Measurements from ENCODE around the gene BGN.

DNA sequence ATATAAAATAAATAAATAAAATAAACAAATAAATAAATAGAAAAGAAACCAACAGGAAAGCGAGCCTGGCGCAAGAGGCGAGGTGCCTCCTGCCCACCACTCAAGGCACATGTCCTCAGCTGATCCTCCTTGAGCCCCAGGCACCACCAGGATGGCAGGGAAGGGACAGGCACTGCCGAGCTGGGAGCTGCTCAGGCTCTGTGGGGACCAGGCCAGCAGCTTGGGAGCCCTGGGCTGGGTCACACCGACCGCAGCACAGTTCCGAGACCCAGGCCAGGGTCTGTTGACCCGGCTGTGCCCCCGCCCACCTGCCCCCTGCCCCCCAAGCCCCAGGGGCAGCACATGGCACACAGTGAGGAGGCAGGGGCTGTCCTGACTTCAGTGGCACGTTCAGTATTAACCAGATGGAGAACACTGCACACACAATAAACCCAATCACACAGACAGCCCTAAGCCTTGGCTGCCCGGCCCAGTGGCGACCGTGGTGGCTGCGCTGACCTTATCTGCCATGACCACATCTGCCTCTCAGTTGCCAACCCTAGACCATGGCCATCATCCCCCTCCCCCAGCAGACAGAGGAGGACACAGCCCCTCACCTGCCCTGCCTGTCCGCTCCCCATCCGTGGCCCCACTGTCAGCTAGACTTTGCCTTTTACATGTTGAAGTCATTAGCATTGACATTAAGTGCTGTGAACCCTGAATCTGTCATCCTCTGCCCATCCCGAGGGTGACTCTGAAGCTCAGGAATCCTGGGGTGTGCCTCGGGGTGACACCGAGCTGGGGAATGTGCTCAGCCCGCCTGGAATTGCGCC, 46.0 kb upstream of the BGN start:
- TF ChIP-seq, protein P1, sequence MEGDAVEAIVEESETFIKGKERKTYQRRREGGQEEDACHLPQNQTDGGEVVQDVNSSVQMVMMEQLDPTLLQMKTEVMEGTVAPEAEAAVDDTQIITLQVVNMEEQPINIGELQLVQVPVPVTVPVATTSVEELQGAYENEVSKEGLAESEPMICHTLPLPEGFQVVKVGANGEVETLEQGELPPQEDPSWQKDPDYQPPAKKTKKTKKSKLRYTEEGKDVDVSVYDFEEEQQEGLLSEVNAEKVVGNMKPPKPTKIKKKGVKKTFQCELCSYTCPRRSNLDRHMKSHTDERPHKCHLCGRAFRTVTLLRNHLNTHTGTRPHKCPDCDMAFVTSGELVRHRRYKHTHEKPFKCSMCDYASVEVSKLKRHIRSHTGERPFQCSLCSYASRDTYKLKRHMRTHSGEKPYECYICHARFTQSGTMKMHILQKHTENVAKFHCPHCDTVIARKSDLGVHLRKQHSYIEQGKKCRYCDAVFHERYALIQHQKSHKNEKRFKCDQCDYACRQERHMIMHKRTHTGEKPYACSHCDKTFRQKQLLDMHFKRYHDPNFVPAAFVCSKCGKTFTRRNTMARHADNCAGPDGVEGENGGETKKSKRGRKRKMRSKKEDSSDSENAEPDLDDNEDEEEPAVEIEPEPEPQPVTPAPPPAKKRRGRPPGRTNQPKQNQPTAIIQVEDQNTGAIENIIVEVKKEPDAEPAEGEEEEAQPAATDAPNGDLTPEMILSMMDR (conservative IDR thresholded peaks at IDR 0.05), result no peak
- no peak for TF ChIP-seq EZH2 (IDR thresholded peaks at IDR 0.05; ENCODE audit: low read depth)
